ENCODE measurements around the gene FAM234A.

DNA sequence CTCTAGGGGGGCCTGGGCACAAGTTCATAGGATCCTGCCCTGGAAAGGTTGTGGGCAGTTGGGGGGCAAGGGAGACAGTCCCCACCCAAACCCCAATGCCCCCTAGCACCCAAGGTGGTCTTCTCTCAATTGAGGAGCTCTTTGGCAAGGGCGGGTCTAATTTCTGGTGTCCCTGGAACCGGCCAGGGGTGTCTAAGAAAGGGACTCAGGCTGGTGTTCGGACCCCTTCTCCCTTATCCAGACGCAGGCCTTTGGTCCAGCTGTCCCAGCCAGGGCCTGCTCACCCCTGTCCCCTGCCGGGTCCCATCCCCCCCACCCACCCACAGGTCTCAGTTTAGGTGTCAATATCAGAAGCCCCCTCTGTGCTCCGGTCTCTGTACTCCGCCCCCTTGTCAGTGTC, 44.9 kb downstream of the FAM234A start:
- TF ChIP-seq EZH2 (IDR thresholded peaks at IDR 0.05; ENCODE audit: borderline replicate concordance, low read length) (no peak), CTCF (conservative IDR thresholded peaks at IDR 0.05 in 1 of 2, IDR thresholded peaks at IDR 0.05 in 1 of 2; ENCODE audit: extremely low read depth in 1 of 2, insufficient read depth in 1 of 2, low read depth in 1 of 2, low read length in 2 of 2) (no peak)
